HepG2 (cell line): ENCODE data around the gene CCDC192.
A peak's percentile ranks its signal among the peaks of the same experiment; 100 is the strongest.

Source experiments
- CEBPB ChIP-seq: IDR thresholded peaks from 2 replicates; pipeline ENCODE4 v1.6.1; 2011; ENCODE audit warnings: low read depth, low read length, improper control_type of control experiment, borderline replicate concordance
- CTCF ChIP-seq: sonication (generic); formaldehyde crosslinking; IDR thresholded peaks from 2 replicates; pipeline ENCODE4 v1.5.0; 2020; ENCODE audit warnings: mild to moderate bottlenecking, missing genetic modification reagents, moderate library complexity
- EZH2 ChIP-seq: conservative IDR thresholded peaks from 2 replicates; pipeline ENCODE4 v1.6.1; 2012; ENCODE audit warnings: mild to moderate bottlenecking, low read depth, low read length, moderate library complexity
- GABPA ChIP-seq, 2 experiments: IDR thresholded peaks; 2 replicates each; pipeline ENCODE4 v1.6.1; 2011 to 2016; ENCODE audit warnings: low read depth in 2 of 2, low read length in 1 of 2, missing biosample characterization in 1 of 2, missing genetic modification characterization in 1 of 2
- GATA4 ChIP-seq: sonication (generic); IDR thresholded peaks from 2 replicates; pipeline ENCODE4 v1.6.1; 2016; ENCODE audit warnings: antibody characterized with exemption, low read depth, borderline replicate concordance
- GTF3A ChIP-seq: sonication (generic); formaldehyde crosslinking; conservative IDR thresholded peaks from 2 replicates; pipeline ENCODE4 v1.4.0; 2020; ENCODE audit warnings: mild to moderate bottlenecking, missing genetic modification reagents
- NR1H2 ChIP-seq: sonication (generic); formaldehyde crosslinking; IDR thresholded peaks from 2 replicates; pipeline ENCODE4 v1.8.1; 2022; ENCODE audit warnings: low read depth, missing genetic modification reagents, borderline replicate concordance
- POLR2AphosphoS5 ChIP-seq: IDR thresholded peaks from 2 replicates; pipeline ENCODE4 v1.6.1; 2012; ENCODE audit warnings: low read depth, low read length
- RAD51 ChIP-seq: fragments of 450-650 bp; IDR thresholded peaks from 2 replicates; pipeline ENCODE4 v1.6.1; 2016; ENCODE audit warnings: borderline replicate concordance
- RNF2 ChIP-seq: fragments of 450-650 bp; conservative IDR thresholded peaks from 2 replicates; pipeline ENCODE4 v1.6.1; 2016; ENCODE audit warnings: low read depth
- SMARCC2 ChIP-seq: fragments of 450-650 bp; IDR thresholded peaks from 2 replicates; pipeline ENCODE4 v1.6.1; 2017; ENCODE audit warnings: antibody characterized with exemption, mild to moderate bottlenecking
- USF2 ChIP-seq, 2 experiments: sonication (generic) in 1 of 2; formaldehyde crosslinking in 1 of 2; IDR thresholded peaks; 2 replicates each; pipeline versions ENCODE4 v1.5.1 to v1.6.1; 2011 to 2020; ENCODE audit warnings: borderline replicate concordance in 1 of 2, low read depth in 1 of 2, low read length in 1 of 2, mild to moderate bottlenecking in 1 of 2, missing genetic modification reagents in 1 of 2, moderate library complexity in 1 of 2
- ZFP36L1 ChIP-seq: sonication (generic); formaldehyde crosslinking; IDR thresholded peaks from 2 replicates; pipeline ENCODE4 v1.8.0; 2022; ENCODE audit warnings: mild to moderate bottlenecking, missing genetic modification reagents, moderate library complexity
- ZNF704 ChIP-seq: sonication (generic); formaldehyde crosslinking; IDR thresholded peaks from 2 replicates; pipeline ENCODE4 v1.8.1; 2023; ENCODE audit warnings: mild to moderate bottlenecking, inconsistent platforms, moderate library complexity, missing genetic modification reagents, borderline replicate concordance

- TF ChIP-seq NR1H2 (no peak), ZFP36L1 (CRISPR knock-in tag) (no peak), GTF3A (CRISPR knock-in tag) (no peak), RNF2 (no peak), CEBPB (no peak), EZH2 (no peak), GABPA (IDR thresholded peaks at IDR 0.05; ENCODE audit: low read depth, low read length) (no peak), GABPA (CRISPR knock-in tag; IDR thresholded peaks at IDR 0.05; ENCODE audit: low read depth) (no peak), CTCF (peak; percentile 64), POLR2AphosphoS5 (no peak), SMARCC2 (no peak), RAD51 (no peak), USF2 (IDR thresholded peaks at IDR 0.05; ENCODE audit: low read depth, low read length) (no peak), USF2 (CRISPR knock-in tag; IDR thresholded peaks at IDR 0.05; ENCODE audit: borderline replicate concordance) (no peak), GATA4 (no peak), ZNF704 (no peak)
These were observed 175.1 kb downstream of the CCDC192 start for GRCh38 chr5:127878174-127878750.
